GM21423 (cell line): ENCODE measurements around the gene SFT2D2.

Experiments
- ATAC-seq: cut with Tn5 transposase; IDR thresholded peaks from one replicate; pipeline ENCODE4 v1.9.1; 2021; ENCODE audit warnings: mild to moderate bottlenecking, moderate library complexity; ENCODE audit not compliant: unreplicated experiment

The SFT2D2 gene

GRCh38 chr1:168301664-168302320 is 76.0 kb downstream of the SFT2D2 start:
- no peak for ATAC-seq
